ENCODE data around the gene PITRM1.

Gene PITRM1

DNA sequence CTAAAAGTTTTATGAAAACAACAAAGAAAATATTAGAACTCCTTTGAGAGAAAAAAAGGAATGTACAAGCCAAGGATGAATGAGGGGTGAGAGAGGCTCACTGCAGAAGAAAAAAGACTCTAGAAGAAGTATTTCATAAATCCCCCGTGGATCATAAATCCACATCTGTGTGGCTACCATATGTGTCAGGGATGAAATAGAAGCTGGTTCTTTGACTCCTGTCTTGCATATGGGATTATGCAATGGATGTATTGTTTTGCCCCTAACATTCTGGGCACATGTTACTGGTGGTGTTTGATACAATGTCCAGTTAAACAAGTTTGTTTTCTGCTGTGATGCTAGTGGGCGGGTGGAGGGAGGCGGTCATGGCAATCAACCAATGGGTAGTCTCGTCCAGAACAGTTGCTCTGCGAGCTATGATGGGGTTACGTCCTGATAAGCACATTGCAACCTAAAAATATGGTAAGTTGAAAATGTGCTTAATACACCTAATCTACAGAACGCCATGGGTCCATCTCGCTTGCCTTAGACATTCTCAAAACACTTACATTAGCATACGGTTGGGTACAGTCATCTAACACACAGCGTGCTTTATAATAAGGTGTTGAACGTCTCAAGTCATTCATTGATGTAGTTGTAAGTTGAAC, 34.1 kb upstream of the PITRM1 start:
- DNase-seq (ENCODE audit: low spot score): no peak
- H3K4me3 ChIP-seq: no peak overlapping the region

DNA sequence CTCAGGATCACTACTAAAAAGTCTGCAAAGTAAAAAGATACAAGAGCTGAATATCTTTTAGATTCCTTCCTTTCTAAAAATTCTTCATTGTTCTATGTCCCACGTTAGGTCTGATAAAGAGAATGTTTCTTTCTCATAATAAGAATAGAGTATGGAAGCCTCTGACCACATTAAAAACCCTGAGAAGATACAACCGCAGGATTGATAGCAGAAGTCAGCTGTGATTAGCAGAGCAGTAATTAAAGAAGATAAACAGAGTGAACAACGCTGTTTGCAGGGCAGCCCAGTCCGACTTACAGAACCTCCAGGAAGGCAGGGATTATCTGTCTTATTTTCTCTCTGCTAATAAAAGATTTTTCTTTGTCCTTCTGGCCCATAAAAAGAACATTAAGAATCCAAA, 31.4 kb upstream of the PITRM1 start:
- DNase-seq (ENCODE audit: low spot score): no peak
- H3K4me3 ChIP-seq: no peak overlapping the region
- TF ChIP-seq, protein P1, sequence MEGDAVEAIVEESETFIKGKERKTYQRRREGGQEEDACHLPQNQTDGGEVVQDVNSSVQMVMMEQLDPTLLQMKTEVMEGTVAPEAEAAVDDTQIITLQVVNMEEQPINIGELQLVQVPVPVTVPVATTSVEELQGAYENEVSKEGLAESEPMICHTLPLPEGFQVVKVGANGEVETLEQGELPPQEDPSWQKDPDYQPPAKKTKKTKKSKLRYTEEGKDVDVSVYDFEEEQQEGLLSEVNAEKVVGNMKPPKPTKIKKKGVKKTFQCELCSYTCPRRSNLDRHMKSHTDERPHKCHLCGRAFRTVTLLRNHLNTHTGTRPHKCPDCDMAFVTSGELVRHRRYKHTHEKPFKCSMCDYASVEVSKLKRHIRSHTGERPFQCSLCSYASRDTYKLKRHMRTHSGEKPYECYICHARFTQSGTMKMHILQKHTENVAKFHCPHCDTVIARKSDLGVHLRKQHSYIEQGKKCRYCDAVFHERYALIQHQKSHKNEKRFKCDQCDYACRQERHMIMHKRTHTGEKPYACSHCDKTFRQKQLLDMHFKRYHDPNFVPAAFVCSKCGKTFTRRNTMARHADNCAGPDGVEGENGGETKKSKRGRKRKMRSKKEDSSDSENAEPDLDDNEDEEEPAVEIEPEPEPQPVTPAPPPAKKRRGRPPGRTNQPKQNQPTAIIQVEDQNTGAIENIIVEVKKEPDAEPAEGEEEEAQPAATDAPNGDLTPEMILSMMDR (IDR thresholded peaks at IDR 0.05): no peak

More for the DNA sequence above, 34.1 kb upstream of the PITRM1 start:
- H3K27ac ChIP-seq: no peak overlapping the region
- TF ChIP-seq, protein P1 (IDR thresholded peaks at IDR 0.05): no peak

DNA sequence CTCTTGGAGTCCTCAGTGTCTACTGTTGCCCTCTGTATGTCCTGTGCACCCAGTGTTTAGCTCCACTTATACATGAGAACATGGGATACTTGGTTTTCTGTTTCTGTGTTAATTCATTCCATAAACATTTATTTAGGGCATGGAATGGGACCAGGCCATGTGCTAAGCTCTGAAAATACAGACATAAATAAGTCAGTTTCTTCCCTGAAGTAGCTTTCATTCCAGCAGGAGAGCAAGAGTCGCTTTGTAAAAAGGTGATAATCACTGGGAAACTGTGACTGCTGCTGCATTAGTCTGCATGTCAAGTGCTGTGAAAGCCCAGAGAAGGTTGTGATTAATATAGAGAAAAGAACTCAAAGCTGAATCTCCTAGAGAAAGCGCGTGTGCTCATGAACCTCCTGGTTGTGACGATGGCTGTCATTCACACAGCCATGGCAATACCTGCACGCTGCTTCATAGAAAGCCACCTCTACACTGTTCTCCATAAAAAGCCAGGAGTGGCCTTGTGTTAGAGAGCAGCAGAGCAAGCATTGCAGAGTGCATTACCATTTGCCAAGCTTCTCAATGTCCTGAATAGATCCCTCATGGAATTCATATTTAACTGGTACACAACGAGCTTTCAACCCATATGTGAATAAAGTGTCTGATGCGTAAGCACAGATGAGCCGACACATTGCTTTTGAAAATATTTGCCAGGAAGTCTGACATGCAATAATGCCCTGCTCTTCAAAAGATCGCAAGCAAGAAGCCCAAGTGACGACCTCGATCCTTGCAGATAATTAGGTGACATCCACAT, 30.6 kb upstream of the PITRM1 start:
- no peak for DNase-seq (ENCODE audit: low spot score)
- Histone ChIP-seq H3K27ac (no peak overlapping the region), H3K4me3 (no peak overlapping the region)
- TF ChIP-seq, protein P1 (IDR thresholded peaks at IDR 0.05): no peak

More for the DNA sequence above, 31.4 kb upstream of the PITRM1 start:
- no peak overlapping the region for H3K27ac ChIP-seq

- DNase-seq (ENCODE audit: low spot score): no peak
- Histone ChIP-seq H3K4me3 (no peak overlapping the region), H3K27ac (no peak overlapping the region)
These were observed 29.2 kb upstream of the PITRM1 start for GRCh38 chr10:3201796-3202195.

GRCh38 chr10:3199488-3199887, 26.9 kb upstream of the PITRM1 start:
- H3K27ac ChIP-seq: no peak overlapping the region
- no peak overlapping the region for H3K4me3 ChIP-seq
- DNase-seq (ENCODE audit: low spot score): no peak
- TF ChIP-seq, protein P1 (IDR thresholded peaks at IDR 0.05): no peak

More at GRCh38 chr10:3201796-3202195, 29.2 kb upstream of the PITRM1 start:
- TF ChIP-seq, protein P1 (IDR thresholded peaks at IDR 0.05): no peak

GRCh38 chr10:3198900-3199299, 26.3 kb upstream of the PITRM1 start:
- Histone ChIP-seq H3K4me3 (no peak overlapping the region), H3K27ac (no peak overlapping the region)
- TF ChIP-seq, protein P1 (IDR thresholded peaks at IDR 0.05): no peak
- no peak for DNase-seq (ENCODE audit: low spot score)

Measured in coronary artery (tissue), 2 donors.